Putamen (tissue), 1 donor: ENCODE measurements around the gene MAML3.

ENCODE experiments used
- DNase-seq: peaks from one replicate; pipeline ENCODE4 v3.0.0-alpha.2; 2016; ENCODE audit warnings: low spot score

The MAML3 gene

DNA sequence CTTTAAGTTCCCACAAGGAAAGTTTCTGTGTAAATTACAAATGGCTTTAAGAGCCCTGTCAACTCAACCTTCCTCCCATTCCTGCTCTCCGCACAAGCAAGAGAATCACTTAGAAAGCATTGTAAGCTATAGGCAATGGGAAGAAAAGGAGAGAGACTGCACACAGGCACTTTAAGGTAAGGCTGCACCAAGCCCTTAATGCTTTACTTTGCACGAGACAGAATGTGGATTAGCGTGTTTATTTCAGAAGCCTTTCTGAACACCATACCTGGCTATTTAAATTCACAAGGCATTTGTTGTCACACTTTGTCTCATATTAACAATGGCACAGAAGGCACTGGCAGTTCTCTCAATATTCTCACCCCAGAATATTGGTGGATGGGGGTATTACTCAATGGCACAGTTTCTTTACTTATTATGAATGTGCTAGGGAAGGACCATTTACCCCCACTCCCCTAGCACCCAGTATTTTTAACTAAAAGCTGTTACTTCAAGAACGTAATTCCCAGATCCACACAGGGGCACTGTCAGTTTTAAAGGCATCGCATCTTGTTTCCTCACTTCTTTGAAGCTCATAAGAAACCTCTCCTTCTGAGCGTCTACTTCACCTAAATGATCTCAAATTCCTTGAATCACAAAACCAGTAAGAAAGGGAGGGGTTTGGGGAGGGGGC lies 150.0 kb downstream of the MAML3 start:
- peak; percentile 44 for DNase-seq

DNA sequence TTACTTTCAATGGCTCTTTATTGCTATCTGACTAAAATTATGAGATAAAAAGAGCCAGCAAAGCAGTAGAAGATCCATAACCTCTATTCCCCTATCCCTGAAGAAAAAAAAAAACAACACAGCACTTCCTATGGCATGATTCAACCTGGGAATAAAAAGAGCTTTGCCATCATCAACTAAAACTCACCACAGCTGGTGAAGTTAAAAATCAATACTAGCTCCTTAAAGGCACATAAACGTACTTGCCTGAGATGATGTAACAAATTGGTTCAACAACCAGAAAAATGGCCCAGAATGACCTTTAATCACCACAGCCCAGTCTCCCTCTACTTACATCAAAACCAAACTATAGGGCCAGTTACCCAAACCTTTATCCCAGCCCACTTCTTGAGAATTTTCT lies 153.8 kb downstream of the MAML3 start:
- DNase-seq, result no peak

- no peak for DNase-seq
Measured at GRCh38 chr4:139988863-139989765, 164.9 kb downstream of the MAML3 start.

DNA sequence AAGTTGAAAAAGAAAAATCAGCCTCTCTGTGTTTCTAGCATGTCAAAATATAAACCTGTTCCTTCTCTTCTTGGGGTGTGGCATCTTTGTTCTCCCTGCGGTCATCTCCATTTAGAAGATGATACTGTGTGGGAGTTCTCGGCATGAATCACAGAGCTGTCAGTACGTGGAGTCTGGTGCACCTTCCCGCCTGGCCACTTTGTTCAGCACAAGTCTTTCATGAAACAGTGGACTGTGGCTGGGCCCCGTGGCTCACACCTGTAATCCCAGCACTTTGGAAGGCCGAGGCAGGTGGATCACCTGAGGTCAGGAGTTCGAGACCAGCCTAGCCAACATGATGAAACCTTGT lies 166.5 kb downstream of the MAML3 start:
- DNase-seq, result no peak

- DNase-seq, result no peak
Measured at GRCh38 chr4:139986689-139987501, 167.1 kb downstream of the MAML3 start.

- DNase-seq, result no peak
Measured at GRCh38 chr4:139986106-139986505, 167.9 kb downstream of the MAML3 start.

- DNase-seq, result no peak
Measured at GRCh38 chr4:139985401-139985800, 168.6 kb downstream of the MAML3 start.

DNA sequence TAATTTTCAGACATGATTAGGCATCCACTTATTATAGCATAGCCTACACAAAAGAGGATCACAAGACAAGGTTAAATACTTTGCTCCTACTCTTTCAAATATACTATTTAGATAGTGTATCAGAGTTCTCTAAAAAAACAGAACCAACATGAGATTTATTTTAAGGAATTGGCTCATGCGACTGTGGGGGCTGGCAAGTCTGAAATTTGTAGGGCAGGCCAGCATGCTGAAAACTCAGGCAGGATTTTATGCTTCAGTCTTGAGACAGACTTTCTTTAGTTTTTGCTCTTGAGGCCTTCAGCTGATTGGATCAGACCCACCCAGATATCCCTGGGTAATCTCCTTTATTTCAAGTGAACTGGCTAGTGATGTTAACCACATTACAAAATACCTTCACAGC lies 169.5 kb downstream of the MAML3 start:
- no peak for DNase-seq

DNA sequence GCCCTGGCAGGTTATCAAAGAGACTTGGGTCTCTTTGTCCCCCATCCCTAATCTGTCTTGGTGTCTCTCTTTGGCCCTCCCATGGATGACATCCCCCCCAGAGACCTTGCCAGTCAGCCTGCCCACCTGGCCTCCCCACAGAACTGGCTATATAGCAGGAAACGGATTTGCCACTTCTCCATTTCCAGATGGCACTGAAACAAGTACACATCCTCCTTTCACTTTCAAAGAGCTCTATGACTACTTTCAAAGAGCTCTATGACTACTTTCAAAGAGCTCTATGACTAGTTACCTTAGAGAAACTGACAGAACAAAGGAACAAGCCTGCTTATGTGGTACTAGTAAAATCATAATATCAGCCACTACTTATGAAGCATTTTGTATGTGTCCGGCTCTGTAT lies 175.3 kb downstream of the MAML3 start:
- no peak for DNase-seq

- DNase-seq, result no peak
Measured at GRCh38 chr4:139977838-139978609, 176.0 kb downstream of the MAML3 start.

- no peak for DNase-seq
Measured at GRCh38 chr4:139975830-139976272, 178.1 kb downstream of the MAML3 start.

GRCh38 chr4:139973616-139974015 lies 180.4 kb downstream of the MAML3 start:
- no peak for DNase-seq

DNA sequence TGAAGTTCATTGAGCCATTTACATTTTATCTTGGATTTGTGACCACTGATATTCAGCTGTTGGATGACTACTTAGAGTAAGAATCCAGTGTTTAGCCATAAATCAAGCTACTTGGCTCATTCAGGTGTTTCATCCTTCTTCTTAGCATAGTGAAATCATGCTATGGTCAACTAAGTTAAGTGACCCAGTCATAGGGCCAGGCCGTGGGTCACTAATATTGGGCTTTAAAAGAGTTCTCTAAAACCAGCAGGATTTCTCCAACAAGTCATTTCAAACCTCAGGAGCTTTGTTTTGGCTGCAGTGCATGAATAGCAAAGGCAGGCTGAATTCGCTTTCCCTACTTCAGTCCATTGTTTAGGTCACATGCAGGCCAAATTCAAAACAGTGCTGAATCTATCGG lies 181.0 kb downstream of the MAML3 start:
- DNase-seq, result no peak

GRCh38 chr4:139972305-139972704 lies 181.7 kb downstream of the MAML3 start:
- DNase-seq, result no peak

DNA sequence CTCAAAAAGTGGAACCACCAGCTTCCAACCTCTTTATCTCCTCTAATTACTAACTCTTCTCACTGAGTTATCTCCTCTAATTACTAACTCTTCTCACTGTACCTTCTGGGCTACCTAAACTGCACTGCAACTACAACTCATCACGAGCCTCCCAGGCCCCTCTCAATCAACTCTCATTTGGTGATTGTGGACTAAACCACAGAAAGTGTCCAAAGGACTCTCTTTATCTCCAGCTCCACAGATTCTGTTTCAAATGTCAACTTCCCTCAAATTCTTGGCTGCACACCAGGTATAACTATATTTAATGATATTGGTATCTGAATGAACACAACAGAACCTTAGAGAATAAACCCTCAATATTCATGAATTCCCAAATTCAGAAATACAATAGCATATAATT lies 182.9 kb downstream of the MAML3 start:
- DNase-seq, result no peak

GRCh38 chr4:139969635-139970266 lies 184.2 kb downstream of the MAML3 start:
- no peak for DNase-seq

DNA sequence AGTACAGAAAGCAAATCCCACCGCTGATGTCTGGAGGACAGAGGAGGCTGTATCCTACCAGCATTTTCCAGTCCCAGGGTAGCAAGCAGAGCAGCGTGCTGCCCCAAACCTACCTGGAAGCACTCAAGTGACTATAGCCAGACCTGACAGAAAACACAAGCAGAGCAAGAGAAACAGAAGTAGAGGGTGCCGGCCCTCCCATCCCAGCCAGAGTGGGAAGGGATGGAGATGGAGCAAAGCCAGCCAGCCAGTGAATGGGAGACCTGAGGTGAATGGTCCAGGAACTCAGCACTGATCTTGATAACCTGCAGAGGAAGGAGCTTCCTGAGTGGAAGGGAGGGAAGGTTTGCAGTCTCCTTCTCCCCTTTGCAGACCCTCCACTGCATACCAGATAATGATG lies 185.2 kb downstream of the MAML3 start:
- no peak for DNase-seq

- DNase-seq, result no peak
Measured at GRCh38 chr4:139966383-139966782, 187.6 kb downstream of the MAML3 start.

- no peak for DNase-seq
Measured at GRCh38 chr4:139965789-139966188, 188.2 kb downstream of the MAML3 start.

GRCh38 chr4:139963708-139964107 lies 190.3 kb downstream of the MAML3 start:
- no peak for DNase-seq

DNA sequence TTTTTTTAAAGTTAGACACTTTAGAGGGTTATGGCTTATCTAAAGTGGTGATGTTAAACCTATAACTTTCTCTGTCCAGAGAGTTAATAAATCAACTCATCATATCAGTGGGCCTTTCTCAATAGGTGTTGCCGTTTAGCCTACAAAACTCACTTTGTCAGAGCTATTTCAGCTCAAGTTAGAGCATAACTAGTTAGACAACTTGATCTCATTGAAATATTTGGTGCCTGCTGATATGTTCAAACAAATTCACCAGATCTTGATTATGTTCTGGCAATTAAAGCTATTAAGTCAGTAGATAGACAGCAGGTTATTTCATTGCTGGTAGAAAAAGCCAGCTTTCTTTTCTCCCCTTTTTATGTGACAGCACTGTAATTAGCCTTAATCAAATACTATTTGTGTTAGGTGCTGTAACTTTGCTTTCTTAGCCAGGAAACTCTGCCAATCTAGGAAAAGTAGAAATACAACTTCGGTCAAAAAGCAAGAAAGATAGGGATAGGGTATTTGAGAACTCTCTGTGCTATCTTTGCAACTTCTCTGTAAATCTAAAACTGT lies 191.8 kb downstream of the MAML3 start:
- DNase-seq, result no peak
